ENCODE data around the gene NLGN1.
"Not testable (repeated sequence)": the region's sequence is repeated elsewhere in the genome, so short reads cannot be mapped to it uniquely, and the experiment has no call there.

The NLGN1 gene

GRCh38 chr3:174197416-174197815, 799.9 kb downstream of the NLGN1 start:
- DNase-seq, result no peak

GRCh38 chr3:174198199-174198598, 800.7 kb downstream of the NLGN1 start:
- DNase-seq, result no peak

- no peak for DNase-seq
Measured at GRCh38 chr3:174199696-174200095, 802.2 kb downstream of the NLGN1 start.

- DNase-seq, result no peak
Measured at GRCh38 chr3:174202116-174202515, 804.6 kb downstream of the NLGN1 start.

- DNase-seq, result no peak
Measured at GRCh38 chr3:174202561-174202960, 805.0 kb downstream of the NLGN1 start.

GRCh38 chr3:174204765-174205164, 807.2 kb downstream of the NLGN1 start:
- DNase-seq, result no peak

GRCh38 chr3:174206607-174207192, 809.2 kb downstream of the NLGN1 start:
- DNase-seq, result no peak

- DNase-seq, result peak; percentile 34
Measured at GRCh38 chr3:174208161-174208560, 810.6 kb downstream of the NLGN1 start.

- not testable (repeated sequence) for DNase-seq
Measured at GRCh38 chr3:174211896-174212295, 814.4 kb downstream of the NLGN1 start.

GRCh38 chr3:174215456-174215855, 817.9 kb downstream of the NLGN1 start:
- DNase-seq, result no peak

GRCh38 chr3:174216019-174216418, 818.5 kb downstream of the NLGN1 start:
- no peak for DNase-seq

- DNase-seq, result no peak
Measured at GRCh38 chr3:174216946-174217718, 819.6 kb downstream of the NLGN1 start.

- no peak for DNase-seq
Measured at GRCh38 chr3:174218016-174218415, 820.5 kb downstream of the NLGN1 start.

GRCh38 chr3:174219738-174220137, 822.2 kb downstream of the NLGN1 start:
- DNase-seq, result no peak

- no peak for DNase-seq
Measured at GRCh38 chr3:174220775-174221554, 823.4 kb downstream of the NLGN1 start.

- no peak for DNase-seq
Measured at GRCh38 chr3:174223042-174223441, 825.5 kb downstream of the NLGN1 start.

GRCh38 chr3:174223626-174224025, 826.1 kb downstream of the NLGN1 start:
- DNase-seq, result no peak

- no peak for DNase-seq
Measured at GRCh38 chr3:174229916-174230315, 832.4 kb downstream of the NLGN1 start.

- DNase-seq, result not testable (repeated sequence)
Measured at GRCh38 chr3:174232028-174232657, 834.6 kb downstream of the NLGN1 start.

GRCh38 chr3:174232658-174233429, 835.3 kb downstream of the NLGN1 start:
- DNase-seq, result no peak

GRCh38 chr3:174233511-174233910, 836.0 kb downstream of the NLGN1 start:
- DNase-seq, result no peak

GRCh38 chr3:174242311-174243041, 844.9 kb downstream of the NLGN1 start:
- no peak for DNase-seq

Measured in DMS79 (cell line).